Left lung (tissue), 10 donors: Measurements from ENCODE around the gene ELOVL2. TPM values are rescaled to one million over a fixed set of nuclear protein-coding genes. Genes with fewer than 3 reads are reported as not detected.

ENCODE experiments used
- ATAC-seq: fragments of 200-7000 bp; cut with Tn5 transposase; one replicate; pipeline ENCODE4 v1.9.1; 2020; ENCODE audit warnings: moderate library complexity
- DNase-seq, 4 donors: peaks; one replicate each; pipeline ENCODE4 v3.0.0-alpha.2; 2013 to 2020
- H3K27ac ChIP-seq, 2 donors: fragments of 200-600 bp; sonication (generic) in 1 of 2; one replicate each; pipeline versions ENCODE4 v1.5.0 to v1.8.0; 2020 to 2021
- H3K27me3 ChIP-seq, 2 donors: fragments of 200-600 bp; sonication (generic) in 1 of 2; one replicate each; pipeline versions ENCODE4 v1.5.0 to v1.8.0; 2020 to 2021
- H3K36me3 ChIP-seq, 2 donors: fragments of 200-600 bp; sonication (generic) in 1 of 2; one replicate each; pipeline versions ENCODE4 v1.5.0 to v1.8.0; 2020 to 2021
- H3K4me1 ChIP-seq, 2 donors: fragments of 200-600 bp; one replicate each; pipeline ENCODE4 v1.8.0; 2021
- H3K4me3 ChIP-seq, 2 donors: fragments of 200-600 bp; sonication (generic) in 1 of 2; one replicate each; pipeline versions ENCODE4 v1.5.0 to v1.8.0; 2020 to 2021; ENCODE audit warnings: mild to moderate bottlenecking in 1 of 2
- H3K9me3 ChIP-seq, 2 donors: fragments of 200-600 bp; sonication (generic) in 1 of 2; one replicate each; pipeline versions ENCODE4 v1.5.0 to v1.8.0; 2020 to 2021
- CTCF ChIP-seq, 2 donors: fragments of 200-600 bp; sonication (generic) in 1 of 2; IDR thresholded peaks; one replicate each; pipeline versions ENCODE4 v1.5.0 to v1.8.0; 2021; ENCODE audit warnings: antibody characterized with exemption in 2 of 2
- intact Hi-C, 2 donors: fragments of 100-400 bp; cut with DNase I; formaldehyde crosslinking; loops; one replicate each; pipeline versions ENCODE4 v1.11.2 to v1.14.2; 2022
- polyA plus RNA-seq, 6 donors: library from polyadenylated mRNA; unstranded; fragments of 120-200 nt; gene quantifications; one replicate each; pipeline ENCODE4 v1.2.1, GENCODE V29; 2013; ENCODE audit not compliant: insufficient read length in 6 of 6
- total RNA-seq, 2 donors: library from RNA; stranded (reverse); fragmentation: NEBNext Ultra II Directional; extraction: Animal tissue kit (Norgen Biotek cat#: 25700); gene quantifications; one replicate each; pipeline ENCODE4 v1.2.1, GENCODE V29; 2021
- donor health status: DM: no; HTN: yes; CAD: no.
- donor health status: DM: no; HTN: no; CAD: no.

ELOVL2 gene
- total and polyA plus RNA-seq, 8 donors: 0.09 to 6.5 (median 4.2) TPM

- DNase-seq (no peak), ATAC-seq (no peak)
- Histone ChIP-seq H3K27ac (no peak overlapping the region), H3K36me3 (no peaks in the 10 kb centered on the region), H3K4me3 (no peak overlapping the region), H3K9me3 (no peaks in the 10 kb centered on the region), H3K27me3 (peaks cover 12 to 55% of the 10 kb centered on the region in 2 donors), H3K4me1 (no peaks in the 10 kb centered on the region)
- intact Hi-C loops: no loop called here
- TF ChIP-seq CTCF (IDR thresholded peaks at IDR 0.05): no peak
Measured at GRCh38 chr6:11033825-11034224, 10.3 kb downstream of the ELOVL2 start.

GRCh38 chr6:11030904-11031303 lies 13.2 kb downstream of the ELOVL2 start:
- no peak overlapping the region for H3K4me3 ChIP-seq
- H3K36me3 ChIP-seq: no peaks in the 10 kb centered on the region
- H3K9me3 ChIP-seq: no peaks in the 10 kb centered on the region
- no peaks in the 10 kb centered on the region for H3K4me1 ChIP-seq
- H3K27me3 ChIP-seq: peaks cover 20 to 43% of the 10 kb centered on the region in 2 donors
- H3K27ac ChIP-seq: no peak overlapping the region
- TF ChIP-seq CTCF (IDR thresholded peaks at IDR 0.05): no peak
- ATAC-seq: no peak
- intact Hi-C loops: no loop called here
- DNase-seq: no peak

- intact Hi-C loops: no loop called here
- no peak for DNase-seq
- Histone ChIP-seq H3K4me1 (no peaks in the 10 kb centered on the region), H3K27me3 (peaks cover 18 to 44% of the 10 kb centered on the region in 2 donors), H3K27ac (no peak overlapping the region), H3K4me3 (no peak overlapping the region), H3K9me3 (no peaks in the 10 kb centered on the region), H3K36me3 (no peaks in the 10 kb centered on the region)
- no peak for TF ChIP-seq CTCF (IDR thresholded peaks at IDR 0.05)
- no peak for ATAC-seq
Measured at GRCh38 chr6:11028959-11029358, 15.1 kb downstream of the ELOVL2 start.

- Histone ChIP-seq H3K9me3 (no peaks in the 10 kb centered on the region), H3K4me3 (no peak overlapping the region), H3K4me1 (no peaks in the 10 kb centered on the region), H3K27ac (no peak overlapping the region), H3K36me3 (no peaks in the 10 kb centered on the region), H3K27me3 (peaks cover 15 to 37% of the 10 kb centered on the region in 2 donors)
- DNase-seq (no peak), ATAC-seq (no peak)
- no peak for TF ChIP-seq CTCF (IDR thresholded peaks at IDR 0.05)
- intact Hi-C loops: no loop called here
Measured at GRCh38 chr6:11027565-11028110, 16.5 kb downstream of the ELOVL2 start.

- Histone ChIP-seq H3K36me3 (no peaks in the 10 kb centered on the region), H3K4me1 (no peaks in the 10 kb centered on the region), H3K27ac (no peak overlapping the region), H3K27me3 (peaks cover 12 to 37% of the 10 kb centered on the region in 2 donors), H3K9me3 (no peaks in the 10 kb centered on the region), H3K4me3 (no peak overlapping the region)
- ATAC-seq (no peak), DNase-seq (peak in 1 of 4 donors; percentile 12)
- intact Hi-C loops: no loop called here
- TF ChIP-seq CTCF (IDR thresholded peaks at IDR 0.05): no peak
Measured at GRCh38 chr6:11025921-11026635, 18.0 kb downstream of the ELOVL2 start.
